ENCODE results near the gene RAN.

GRCh38 chr12:130856088-130856487 is 15.8 kb upstream of the RAN start:
- TF ChIP-seq CTCF (IDR thresholded peaks at IDR 0.05), result no peak
- TF ChIP-seq POLR2A (IDR thresholded peaks at IDR 0.05), result no peak
- TF ChIP-seq EP300 (IDR thresholded peaks at IDR 0.05), result no peak
